WI38 (cell line): ENCODE data around the gene CHD2.

Experiments
- H3K4me3 ChIP-seq: 2 replicates; pipeline ENCODE4 v1.5.1; 2011; ENCODE audit warnings: low read depth, mild to moderate bottlenecking, control low read depth, low read length
- CTCF ChIP-seq: IDR thresholded peaks from 2 replicates; pipeline ENCODE4 v1.5.1; 2012; ENCODE audit warnings: low read depth, mild to moderate bottlenecking, control low read depth, low read length

Gene CHD2

GRCh38 chr15:93001881-93002280, 101.8 kb downstream of the CHD2 start:
- TF ChIP-seq CTCF: no peak
- H3K4me3 ChIP-seq: no peak overlapping the region

GRCh38 chr15:93005133-93005532, 105.0 kb downstream of the CHD2 start:
- TF ChIP-seq CTCF: no peak
- H3K4me3 ChIP-seq: no peak overlapping the region

GRCh38 chr15:93007994-93008393, 107.9 kb downstream of the CHD2 start:
- no peak for TF ChIP-seq CTCF
- H3K4me3 ChIP-seq: no peak overlapping the region

- TF ChIP-seq CTCF: no peak
- H3K4me3 ChIP-seq: no peak overlapping the region
These were observed 112.7 kb downstream of the CHD2 start for GRCh38 chr15:93012786-93013185.

GRCh38 chr15:93017526-93017925, 117.4 kb downstream of the CHD2 start:
- H3K4me3 ChIP-seq: no peak overlapping the region
- no peak for TF ChIP-seq CTCF

- H3K4me3 ChIP-seq: no peak overlapping the region
- no peak for TF ChIP-seq CTCF
These were observed 118.5 kb downstream of the CHD2 start for GRCh38 chr15:93018574-93018973.

- no peak overlapping the region for H3K4me3 ChIP-seq
- no peak for TF ChIP-seq CTCF
These were observed 119.0 kb downstream of the CHD2 start for GRCh38 chr15:93019090-93019489.
